ENCODE data around the gene SERINC5.
"Not testable (repeated sequence)": the region's sequence is repeated elsewhere in the genome, so short reads cannot be mapped to it uniquely, and the experiment has no call there.

SERINC5 gene

GRCh38 chr5:80160242-80160641 lies 95.6 kb downstream of the SERINC5 start:
- DNase-seq: no peak

GRCh38 chr5:80159133-80159815 lies 96.6 kb downstream of the SERINC5 start:
- no peak for DNase-seq

- DNase-seq: no peak
Measured at GRCh38 chr5:80156156-80156555, 99.7 kb downstream of the SERINC5 start.

GRCh38 chr5:80154749-80155148 lies 101.1 kb downstream of the SERINC5 start:
- DNase-seq: no peak

- DNase-seq: not testable (repeated sequence)
Measured at GRCh38 chr5:80154289-80154688, 101.6 kb downstream of the SERINC5 start.

- DNase-seq: no peak
Measured at GRCh38 chr5:80153586-80154126, 102.2 kb downstream of the SERINC5 start.

- DNase-seq: no peak
Measured at GRCh38 chr5:80152778-80153177, 103.1 kb downstream of the SERINC5 start.

GRCh38 chr5:80151890-80152289 lies 104.0 kb downstream of the SERINC5 start:
- no peak for DNase-seq

- no peak for DNase-seq
Measured at GRCh38 chr5:80150731-80151130, 105.1 kb downstream of the SERINC5 start.

GRCh38 chr5:80149161-80149609 lies 106.7 kb downstream of the SERINC5 start:
- no peak for DNase-seq

GRCh38 chr5:80147119-80147815 lies 108.6 kb downstream of the SERINC5 start:
- DNase-seq: no peak

- no peak for DNase-seq
Measured at GRCh38 chr5:80146046-80146445, 109.8 kb downstream of the SERINC5 start.

GRCh38 chr5:80143491-80143890 lies 112.4 kb downstream of the SERINC5 start:
- no peak for DNase-seq

GRCh38 chr5:80142996-80143395 lies 112.9 kb downstream of the SERINC5 start:
- DNase-seq: no peak

- DNase-seq: no peak
Measured at GRCh38 chr5:80141681-80142080, 114.2 kb downstream of the SERINC5 start.

GRCh38 chr5:80141147-80141671 lies 114.6 kb downstream of the SERINC5 start:
- DNase-seq: no peak

- no peak for DNase-seq
Measured at GRCh38 chr5:80140496-80140895, 115.4 kb downstream of the SERINC5 start.

- DNase-seq: no peak
Measured at GRCh38 chr5:80139466-80139972, 116.3 kb downstream of the SERINC5 start.

- no peak for DNase-seq
Measured at GRCh38 chr5:80138486-80138885, 117.4 kb downstream of the SERINC5 start.

GRCh38 chr5:80136798-80137197 lies 119.0 kb downstream of the SERINC5 start:
- DNase-seq: not testable (repeated sequence)

- no peak for DNase-seq
Measured at GRCh38 chr5:80134876-80135275, 121.0 kb downstream of the SERINC5 start.

- DNase-seq: no peak
Measured at GRCh38 chr5:80129146-80129545, 126.7 kb downstream of the SERINC5 start.

- DNase-seq: no peak
Measured at GRCh38 chr5:80128141-80128540, 127.7 kb downstream of the SERINC5 start.

- no peak for DNase-seq
Measured at GRCh38 chr5:80127116-80127552, 128.7 kb downstream of the SERINC5 start.

All from NCI-H1436 (cell line).